HEK293T (cell line): ENCODE results near the gene TOMM5.

Experiments used
- BHLHE40 ChIP-seq: fragments of 450-650 bp; IDR thresholded peaks from 2 replicates; pipeline ENCODE4 v1.6.1; 2016; ENCODE audit warnings: mild to moderate bottlenecking, moderate library complexity, borderline replicate concordance
- CTBP1 ChIP-seq: fragments of 450-650 bp; IDR thresholded peaks from 2 replicates; pipeline ENCODE4 v1.6.1; 2016; ENCODE audit warnings: borderline replicate concordance
- ELF4 ChIP-seq: fragments of 450-650 bp; IDR thresholded peaks from 2 replicates; pipeline ENCODE4 v1.6.1; 2017; ENCODE audit warnings: antibody characterized with exemption
- FOXA1 ChIP-seq: fragments of 450-650 bp; IDR thresholded peaks from 2 replicates; pipeline ENCODE4 v1.6.1; 2016; ENCODE audit warnings: mild to moderate bottlenecking
- FOXK2 ChIP-seq: fragments of 450-650 bp; IDR thresholded peaks from 2 replicates; pipeline ENCODE4 v1.6.1; 2016; ENCODE audit warnings: mild to moderate bottlenecking
- FOXM1 ChIP-seq: fragments of 450-650 bp; IDR thresholded peaks from 2 replicates; pipeline ENCODE4 v1.6.1; 2017; ENCODE audit warnings: mild to moderate bottlenecking, borderline replicate concordance
- HDGF ChIP-seq: fragments of 450-650 bp; IDR thresholded peaks from 2 replicates; pipeline ENCODE4 v1.6.1; 2017; ENCODE audit warnings: antibody characterized with exemption, borderline replicate concordance
- LEF1 ChIP-seq: fragments of 450-650 bp; IDR thresholded peaks from 2 replicates; pipeline ENCODE4 v1.6.1; 2017; ENCODE audit warnings: mild to moderate bottlenecking, borderline replicate concordance
- NFRKB ChIP-seq: fragments of 450-650 bp; IDR thresholded peaks from 2 replicates; pipeline ENCODE4 v1.6.1; 2016; ENCODE audit warnings: mild to moderate bottlenecking, moderate library complexity
- SP1 ChIP-seq: fragments of 450-650 bp; IDR thresholded peaks from 2 replicates; pipeline ENCODE4 v1.6.1; 2017
- SUZ12 ChIP-seq: fragments of 450-650 bp; IDR thresholded peaks from 2 replicates; pipeline ENCODE4 v1.6.1; 2016; ENCODE audit warnings: mild to moderate bottlenecking
- TARDBP ChIP-seq: fragments of 450-650 bp; IDR thresholded peaks from 2 replicates; pipeline ENCODE4 v1.6.1; 2016
- TF ChIP-seq, protein P1 (sequence below): fragments of 450-650 bp; IDR thresholded peaks from 2 replicates; pipeline ENCODE4 v1.6.1; 2016

DNA sequence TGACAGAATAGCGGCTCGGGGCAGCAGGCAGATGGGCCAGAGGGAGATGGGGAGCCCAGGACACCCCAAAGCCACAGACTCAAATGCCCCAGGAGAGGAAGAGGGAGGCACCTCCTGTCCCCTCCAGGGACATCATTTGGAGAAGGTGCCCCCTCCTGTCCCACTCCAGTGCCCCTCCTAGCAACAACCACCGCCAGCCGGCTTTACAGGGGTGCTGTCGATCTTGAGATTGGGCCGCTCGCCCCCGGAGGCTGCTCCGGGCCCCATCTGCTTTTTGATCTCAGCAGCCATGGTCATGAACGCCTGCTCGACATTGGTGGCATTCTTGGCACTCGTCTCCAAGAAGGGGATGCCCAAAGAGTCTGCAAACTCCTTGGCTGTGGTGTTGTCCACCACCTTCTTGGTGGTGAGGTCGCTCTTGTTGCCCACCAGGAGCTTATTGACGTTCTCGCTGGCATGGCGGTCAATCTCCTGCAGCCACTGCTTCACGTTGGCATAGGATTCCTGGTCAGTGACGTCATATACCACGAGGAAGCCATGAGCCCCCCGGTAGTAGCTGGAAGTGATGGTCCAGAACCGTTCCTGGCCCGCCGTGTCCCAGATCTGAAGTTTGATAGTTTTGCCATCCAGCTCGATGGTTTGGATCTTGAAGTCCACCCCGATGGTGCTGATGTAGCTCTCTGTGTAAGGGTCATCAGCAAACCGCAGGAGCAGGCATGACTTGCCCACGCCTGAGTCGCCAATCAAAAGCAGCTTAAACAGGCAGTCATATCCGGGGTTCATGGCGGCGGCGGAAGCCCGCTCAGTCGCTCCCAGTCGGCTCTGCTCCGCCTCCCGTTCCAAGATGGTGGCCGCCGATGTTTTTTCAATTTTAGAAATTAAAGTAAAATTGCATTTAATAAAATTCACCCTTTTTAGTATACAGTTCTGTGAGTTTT lies 44.4 kb upstream of the TOMM5 start:
- no peak for TF ChIP-seq FOXA1
- TF ChIP-seq TARDBP, result no peak
- TF ChIP-seq NFRKB, result no peak
- no peak for TF ChIP-seq BHLHE40
- no peak for TF ChIP-seq LEF1
- TF ChIP-seq FOXM1, result no peak
- TF ChIP-seq ELF4, result no peak
- no peak for TF ChIP-seq FOXK2
- TF ChIP-seq, protein P1, sequence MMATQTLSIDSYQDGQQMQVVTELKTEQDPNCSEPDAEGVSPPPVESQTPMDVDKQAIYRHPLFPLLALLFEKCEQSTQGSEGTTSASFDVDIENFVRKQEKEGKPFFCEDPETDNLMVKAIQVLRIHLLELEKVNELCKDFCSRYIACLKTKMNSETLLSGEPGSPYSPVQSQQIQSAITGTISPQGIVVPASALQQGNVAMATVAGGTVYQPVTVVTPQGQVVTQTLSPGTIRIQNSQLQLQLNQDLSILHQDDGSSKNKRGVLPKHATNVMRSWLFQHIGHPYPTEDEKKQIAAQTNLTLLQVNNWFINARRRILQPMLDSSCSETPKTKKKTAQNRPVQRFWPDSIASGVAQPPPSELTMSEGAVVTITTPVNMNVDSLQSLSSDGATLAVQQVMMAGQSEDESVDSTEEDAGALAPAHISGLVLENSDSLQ, result no peak
- no peak for TF ChIP-seq SP1
- no peak for TF ChIP-seq CTBP1
- no peak for TF ChIP-seq SUZ12
- no peak for TF ChIP-seq HDGF
